Fibroblast of skin of scalp (primary cell): ENCODE data around the gene PLEKHA6.

Experiments used
- DNase-seq: peaks from one replicate; pipeline ENCODE4 v3.0.0-alpha.2; 2013

The PLEKHA6 gene

DNA sequence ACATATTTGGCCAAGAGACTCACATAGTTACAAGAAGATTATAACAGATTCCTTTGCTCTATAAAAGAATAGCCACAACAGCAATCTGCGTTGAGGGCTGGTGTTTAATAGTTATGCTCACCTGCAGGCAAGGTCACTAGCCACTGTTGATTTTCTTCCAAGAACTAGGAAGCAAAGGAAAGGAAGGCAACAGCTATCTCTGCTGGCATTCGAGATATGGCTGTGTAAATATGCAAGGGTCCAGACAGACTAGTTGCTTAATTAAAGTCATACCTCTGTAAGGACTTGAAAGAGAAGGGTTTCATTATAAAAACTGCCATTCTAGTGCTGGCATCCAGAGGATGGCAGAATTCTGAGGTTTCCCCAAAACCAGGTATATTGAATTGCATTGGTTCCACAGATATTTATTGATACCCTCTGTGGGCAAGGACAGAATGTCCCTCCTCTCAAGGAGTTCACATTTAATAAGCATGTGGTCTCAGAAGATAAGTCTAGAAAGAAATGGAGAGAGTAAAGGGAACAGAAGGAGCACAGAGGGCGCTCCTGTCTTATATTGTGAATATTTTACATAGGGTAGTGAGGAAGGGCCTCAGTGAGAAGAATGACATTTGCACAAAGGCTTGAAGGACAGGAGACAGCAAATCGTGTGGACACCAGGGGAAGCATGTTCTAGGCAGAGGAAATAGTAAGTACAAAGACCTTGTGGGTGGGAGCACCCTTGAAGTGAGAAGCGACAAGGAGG, 23.6 kb upstream of the PLEKHA6 start:
- no peak for DNase-seq

DNA sequence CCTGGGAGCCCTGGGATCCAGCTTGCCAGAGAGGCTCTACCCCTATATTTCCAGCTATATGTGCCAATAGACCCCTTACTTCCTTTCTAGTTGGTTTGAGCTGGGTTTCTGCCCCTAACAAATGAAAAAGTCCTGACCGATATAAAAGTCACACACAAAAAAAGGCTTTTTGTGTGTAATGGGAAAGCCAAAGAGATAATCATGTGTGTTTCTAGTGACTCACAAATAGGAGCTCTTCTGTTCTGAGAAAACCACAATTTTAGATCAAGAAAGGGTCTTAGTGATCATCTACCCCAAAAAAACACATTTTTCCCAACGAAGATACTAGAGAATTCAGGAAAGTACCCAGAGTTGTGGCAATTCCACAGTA, 23.0 kb upstream of the PLEKHA6 start:
- DNase-seq = no peak

DNA sequence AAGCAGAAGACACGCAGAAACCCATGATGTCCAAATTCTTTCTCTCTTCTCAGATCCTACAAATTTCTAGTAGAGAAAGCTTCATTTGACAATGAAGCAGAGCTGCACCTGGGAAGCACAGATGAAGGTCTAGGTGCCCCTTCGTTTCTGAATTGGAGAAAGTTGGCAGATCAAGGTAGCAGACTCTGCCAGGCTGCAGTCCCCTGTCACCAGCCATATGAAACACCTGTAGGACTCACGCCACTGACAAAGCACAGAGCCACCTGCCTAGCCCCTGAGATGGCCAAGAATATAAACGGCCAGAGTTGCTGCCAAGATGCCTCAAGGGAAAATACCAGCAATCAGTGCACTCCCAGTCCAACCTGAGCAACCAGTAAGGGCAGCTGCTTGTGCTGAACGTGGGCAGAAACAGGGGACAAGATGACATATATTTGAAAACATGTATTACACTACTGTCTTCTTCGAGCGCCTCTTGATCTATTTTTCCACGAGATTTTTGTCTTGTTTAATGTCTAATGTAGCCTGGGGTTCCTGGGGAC, 20.6 kb upstream of the PLEKHA6 start:
- no peak for DNase-seq

DNA sequence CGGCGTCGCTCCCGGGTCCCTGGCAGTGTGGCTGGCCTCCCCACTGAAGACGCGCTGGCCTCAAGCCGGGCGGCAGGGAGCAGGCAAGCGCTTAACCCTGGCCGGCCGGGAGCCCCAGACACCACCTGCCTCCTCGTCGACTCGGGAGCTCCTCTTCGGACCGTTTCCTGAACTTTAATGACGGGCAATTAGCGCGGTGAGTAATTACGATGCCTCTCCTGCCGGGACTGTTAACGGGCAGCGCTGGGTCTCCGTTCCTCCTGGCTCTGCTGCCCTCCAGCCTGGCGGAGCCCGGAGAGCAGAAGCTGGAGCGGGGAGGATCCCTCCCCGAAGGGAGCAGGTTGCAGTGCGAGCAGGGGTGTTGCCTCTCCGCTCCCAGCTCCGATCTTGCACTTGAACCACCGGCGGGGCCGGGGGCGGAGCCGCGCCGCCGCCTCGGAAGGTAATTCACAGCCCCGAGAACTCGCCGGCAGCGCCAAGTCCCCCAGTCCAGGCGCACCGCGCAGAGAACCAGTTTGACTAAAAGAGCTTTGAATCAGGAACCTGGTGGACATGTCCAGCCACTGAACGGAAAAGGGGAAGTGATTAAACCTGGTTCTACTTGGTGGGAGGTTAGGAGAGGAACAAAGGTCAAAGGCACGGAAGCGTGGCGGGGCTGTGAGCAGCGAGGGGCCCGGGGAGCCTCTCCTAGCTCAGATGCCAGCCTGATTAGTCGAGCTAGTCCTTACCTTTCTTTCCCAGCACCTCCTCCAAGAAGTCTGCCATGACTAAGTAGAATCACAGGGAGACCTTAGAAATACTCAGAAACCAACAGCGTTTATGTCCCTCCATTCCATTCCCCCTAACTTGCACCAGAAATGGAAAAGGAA, 18.3 kb upstream of the PLEKHA6 start:
- DNase-seq = no peak

DNA sequence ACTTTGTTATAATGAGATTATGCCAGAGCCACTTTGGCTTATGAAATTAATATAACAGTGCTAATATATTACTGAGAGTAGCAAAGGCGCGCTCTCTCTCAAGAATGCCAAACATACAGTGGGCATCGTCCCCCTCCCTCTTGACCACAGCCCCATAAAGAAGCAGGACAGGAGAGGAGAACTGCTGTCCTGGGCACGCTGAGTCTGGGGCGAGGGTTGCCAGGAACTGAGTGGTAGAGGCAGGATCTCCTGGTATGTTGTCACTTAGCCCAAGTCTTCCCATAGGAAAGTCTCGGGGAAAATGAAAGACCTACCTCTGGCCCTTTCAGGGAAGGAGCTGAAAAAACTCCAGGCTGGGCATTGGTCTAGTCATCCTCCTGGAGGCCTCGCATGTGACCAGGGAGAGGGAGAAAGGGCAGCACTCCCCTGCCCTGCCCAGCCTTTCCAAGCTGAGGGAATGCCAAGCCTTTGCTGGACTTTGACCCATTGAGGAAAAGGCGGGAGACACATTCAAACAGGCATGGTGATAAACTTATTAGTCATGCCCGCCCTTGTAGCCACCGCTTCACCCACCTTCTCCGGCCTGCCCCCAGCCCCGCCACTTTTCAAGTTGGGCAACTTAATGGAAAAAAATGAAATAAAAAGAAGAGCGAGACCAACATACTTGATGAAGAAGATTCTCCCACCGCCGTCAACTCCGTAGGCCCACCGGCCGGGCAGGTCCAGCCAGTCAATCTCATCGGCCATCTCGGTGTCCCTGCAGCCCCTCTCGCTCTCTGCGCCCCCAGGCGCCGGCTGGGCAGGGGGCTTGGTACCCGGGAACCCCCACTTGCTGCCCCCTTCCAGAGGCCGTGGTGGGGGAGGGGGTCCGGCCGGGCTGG, 17.4 kb upstream of the PLEKHA6 start:
- no peak for DNase-seq

DNA sequence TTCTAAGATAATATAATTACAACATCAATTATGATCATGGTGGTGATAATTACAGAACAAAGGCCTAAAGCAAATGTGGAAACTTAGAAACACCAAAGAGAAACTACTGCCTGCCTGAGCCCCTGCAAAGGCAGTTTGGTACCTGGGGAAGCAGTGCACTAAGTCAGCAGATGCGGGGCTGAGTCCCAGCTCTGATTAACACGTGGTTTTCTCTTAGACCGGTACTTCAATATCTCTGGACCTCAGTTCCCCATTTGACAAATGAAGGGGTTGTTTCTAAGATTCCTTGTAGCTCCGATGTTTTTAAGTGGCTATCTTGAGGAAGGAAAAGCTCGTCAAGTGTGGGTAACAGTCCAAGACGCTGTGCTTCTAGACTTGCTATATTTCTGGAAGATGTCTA, 16.7 kb upstream of the PLEKHA6 start:
- no peak for DNase-seq

DNA sequence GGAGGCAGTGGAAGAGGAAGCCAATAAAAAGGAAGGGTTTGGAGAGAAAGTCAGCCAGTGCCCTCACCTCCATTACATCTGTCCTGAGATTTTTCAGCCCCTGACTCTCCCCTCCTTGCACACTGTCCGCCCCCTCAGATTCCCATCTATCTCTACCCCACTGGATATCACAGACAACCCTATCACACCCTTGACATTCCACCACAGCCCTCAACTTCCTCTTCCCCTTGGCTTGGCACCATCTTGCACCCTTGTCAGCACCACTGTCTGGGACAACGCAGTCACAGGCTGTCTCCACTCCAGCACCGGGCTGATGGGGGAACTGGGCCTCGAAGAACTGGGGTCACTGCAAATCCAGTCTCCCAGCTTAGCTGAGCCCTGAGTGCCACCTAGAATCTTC, 14.2 kb upstream of the PLEKHA6 start:
- no peak for DNase-seq

DNA sequence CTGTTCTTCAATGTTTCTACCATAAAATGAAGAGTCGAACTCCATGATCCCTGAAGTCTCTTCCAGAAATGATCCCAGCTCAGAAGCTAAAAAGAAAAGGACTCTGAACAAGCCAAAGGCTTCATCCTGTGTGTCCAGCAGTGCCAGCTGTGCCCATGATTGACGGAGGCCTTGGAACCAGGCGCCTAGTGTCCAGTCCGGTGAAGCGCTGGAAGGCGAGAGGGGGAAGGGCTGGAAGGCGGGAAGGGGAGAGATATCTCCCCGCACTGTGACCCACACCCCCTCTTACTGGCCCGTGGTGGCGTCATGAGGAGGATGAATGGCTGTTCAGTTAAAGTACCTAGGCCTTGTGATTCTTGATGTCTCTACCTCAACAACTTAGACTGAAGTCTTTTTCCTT, 10.4 kb upstream of the PLEKHA6 start:
- DNase-seq = no peak

DNA sequence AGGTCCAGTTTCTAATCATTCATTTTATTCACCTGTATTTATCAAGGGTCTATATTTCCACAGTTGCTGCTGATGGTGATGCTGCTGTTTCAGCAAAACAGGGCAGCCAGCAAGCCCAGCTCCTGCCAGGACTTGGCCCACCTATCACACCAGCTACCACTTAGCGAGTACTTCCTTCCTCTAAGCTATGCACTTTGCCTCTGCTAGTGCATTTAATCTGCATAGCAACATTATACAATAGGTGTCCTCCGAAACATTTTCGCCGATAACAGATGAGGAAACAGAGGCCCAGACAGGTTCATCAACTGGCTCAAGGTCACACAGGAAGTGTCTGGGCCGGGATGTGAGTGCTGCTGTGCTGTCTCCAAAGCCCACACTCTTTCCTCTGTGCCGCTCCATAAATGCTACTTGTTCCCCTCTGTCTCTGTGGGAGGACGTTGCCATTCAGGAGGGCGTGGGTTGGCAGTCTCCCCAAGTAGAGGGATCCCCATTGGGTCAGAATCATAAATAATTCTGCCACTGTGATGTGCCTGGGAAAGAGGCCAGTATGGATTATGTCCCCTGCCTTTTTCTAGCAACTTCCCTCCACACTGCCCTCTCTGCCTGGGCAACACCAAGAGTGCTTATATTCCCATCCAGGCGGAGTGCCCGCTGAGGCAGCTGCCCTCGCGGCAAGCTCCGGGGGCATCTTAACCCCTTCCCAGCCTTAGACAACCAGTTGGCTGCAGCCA, 9.4 kb upstream of the PLEKHA6 start:
- no peak for DNase-seq

DNA sequence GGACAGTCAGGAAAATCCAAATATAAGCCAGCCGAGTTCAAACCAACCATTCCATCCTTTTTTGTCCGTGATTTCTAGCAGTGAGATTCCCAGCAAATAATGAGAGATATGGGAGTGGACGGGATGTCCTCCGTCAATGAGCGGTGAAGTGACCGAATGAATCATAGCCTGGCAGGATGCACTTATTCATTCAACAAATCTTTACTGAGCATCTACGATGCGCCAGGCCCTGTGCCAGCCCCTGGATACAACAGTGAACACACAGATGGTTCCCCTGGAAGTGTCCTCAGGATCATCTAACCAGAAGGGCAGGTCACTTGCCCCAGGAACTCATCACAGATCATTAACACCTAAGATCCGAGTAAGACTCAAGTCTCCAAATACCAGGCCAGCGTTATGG, 8.2 kb upstream of the PLEKHA6 start:
- DNase-seq = no peak

DNA sequence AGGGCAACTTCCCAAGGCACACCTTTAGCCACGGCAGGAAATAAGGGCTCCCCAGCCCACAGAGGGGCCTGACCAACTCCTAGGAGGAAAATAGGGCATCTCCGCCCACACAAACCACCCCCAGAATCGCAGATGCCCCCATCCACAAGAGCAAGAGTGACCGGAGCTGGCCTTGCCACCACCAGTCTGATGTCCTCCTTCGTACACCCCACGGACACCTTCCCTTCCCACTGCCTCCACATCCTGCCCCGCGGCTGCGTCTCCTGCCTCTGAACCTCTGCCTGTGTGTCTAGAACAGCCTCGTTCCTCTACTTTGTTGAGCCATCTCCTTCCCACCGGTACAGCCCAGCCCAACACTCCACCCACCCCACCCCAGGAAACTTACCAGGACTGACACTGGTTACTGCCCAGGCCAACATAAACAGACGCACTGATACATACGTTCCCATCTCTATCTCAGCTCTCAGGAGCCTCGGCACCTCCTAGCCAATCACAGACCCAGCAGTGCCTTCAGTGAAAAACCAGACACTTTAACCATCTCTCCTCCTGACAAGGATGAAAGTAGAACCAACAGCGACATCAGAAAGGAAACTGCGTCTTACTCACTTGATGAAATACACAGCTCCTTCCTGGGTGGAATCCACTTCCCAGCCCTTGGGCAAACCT, 7.6 kb upstream of the PLEKHA6 start:
- DNase-seq = no peak

DNA sequence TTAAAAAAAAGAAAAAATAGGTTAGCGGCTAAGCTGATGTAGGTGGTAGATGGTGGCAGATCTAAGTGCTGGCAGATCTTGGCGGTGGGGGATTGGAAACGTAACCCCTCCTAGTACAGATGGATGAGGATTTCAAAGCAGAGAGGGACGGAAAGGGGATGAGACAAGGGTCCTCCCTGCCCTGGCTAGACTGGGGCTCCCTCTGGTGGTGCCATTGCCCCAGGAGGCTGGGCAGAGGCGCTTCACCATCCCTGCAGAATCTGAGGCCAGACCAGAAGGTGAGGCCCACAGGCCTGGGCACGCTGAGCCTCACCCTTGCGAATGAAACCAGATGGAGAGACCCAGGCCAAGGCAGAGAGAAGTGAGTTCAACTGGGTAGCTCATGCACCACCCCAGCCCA, 7.0 kb upstream of the PLEKHA6 start:
- no peak for DNase-seq

DNA sequence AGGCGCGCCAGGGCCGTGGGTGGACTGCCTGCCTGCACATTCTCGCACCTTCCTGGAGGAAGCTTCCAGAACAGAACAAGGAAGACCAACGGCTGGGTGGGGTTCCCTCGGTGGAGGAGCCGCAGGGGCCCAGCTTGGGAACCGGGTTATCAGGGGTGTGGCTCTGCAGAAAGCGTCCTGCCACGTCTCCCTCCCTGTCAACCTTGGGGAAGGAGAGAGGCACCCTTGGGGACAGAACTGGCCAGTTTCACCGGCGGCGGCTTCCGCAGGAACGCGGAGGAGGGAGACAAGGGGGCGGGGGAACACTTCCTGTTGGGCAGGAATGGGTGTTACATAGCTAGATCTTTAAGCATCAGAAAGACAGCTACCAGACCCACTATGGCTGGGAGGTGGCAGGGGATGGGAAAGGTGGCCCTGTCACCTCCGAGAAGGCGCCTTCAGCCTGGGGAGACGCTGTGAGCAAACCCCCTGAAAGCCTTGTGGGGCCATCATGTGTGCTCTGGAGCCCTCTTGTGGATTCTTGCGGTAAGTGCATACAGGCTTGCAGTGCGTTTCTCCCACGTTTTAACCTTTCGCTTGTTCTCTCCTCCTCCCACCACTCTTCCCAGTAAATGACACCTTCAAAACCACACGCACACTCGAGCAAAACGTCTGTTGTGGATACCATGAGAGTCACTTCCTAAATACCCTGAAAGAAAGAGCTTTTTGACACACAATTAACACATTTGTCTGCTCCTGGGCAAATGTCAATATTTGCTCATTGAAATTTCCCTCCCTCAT, 3.8 kb upstream of the PLEKHA6 start:
- peak; percentile 69 for DNase-seq

DNA sequence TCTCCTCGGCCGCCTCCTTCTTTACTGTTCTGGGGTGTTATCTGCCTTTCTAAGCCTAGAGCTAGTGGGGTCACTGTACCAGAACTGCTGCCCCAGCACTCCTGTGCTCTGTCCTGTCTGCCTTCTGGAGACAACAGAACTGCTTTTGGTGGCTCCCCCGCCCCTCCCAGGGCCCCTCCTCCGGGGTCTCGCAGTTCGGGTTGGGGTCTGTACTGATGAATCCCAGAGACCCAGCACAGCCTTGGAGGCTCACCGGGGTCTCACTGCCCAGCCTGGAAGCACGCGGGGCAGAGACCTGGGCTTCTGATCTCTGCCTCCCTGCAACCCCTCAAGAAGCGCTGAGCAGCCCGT, 3.2 kb upstream of the PLEKHA6 start:
- no peak for DNase-seq

DNA sequence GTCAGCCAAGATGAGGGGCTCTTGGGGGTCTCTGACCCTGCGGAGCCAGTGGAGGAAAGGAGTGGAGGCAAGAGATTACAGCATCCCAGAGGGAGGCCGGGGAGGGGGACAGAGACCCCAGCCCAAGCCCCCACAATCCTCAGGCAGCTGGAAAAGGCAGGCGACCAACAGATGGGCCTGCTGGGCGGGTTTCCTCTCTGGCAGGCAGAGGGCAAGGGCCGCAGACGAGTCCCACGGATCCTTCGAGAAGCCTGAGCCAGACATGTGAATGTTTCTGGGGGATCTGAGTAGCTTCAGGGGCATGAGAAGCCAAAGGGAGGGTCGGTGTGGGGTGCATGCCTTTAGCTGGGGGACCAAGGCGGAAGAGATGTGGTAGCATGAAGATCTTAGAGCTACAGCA, 2.1 kb upstream of the PLEKHA6 start:
- DNase-seq = no peak

DNA sequence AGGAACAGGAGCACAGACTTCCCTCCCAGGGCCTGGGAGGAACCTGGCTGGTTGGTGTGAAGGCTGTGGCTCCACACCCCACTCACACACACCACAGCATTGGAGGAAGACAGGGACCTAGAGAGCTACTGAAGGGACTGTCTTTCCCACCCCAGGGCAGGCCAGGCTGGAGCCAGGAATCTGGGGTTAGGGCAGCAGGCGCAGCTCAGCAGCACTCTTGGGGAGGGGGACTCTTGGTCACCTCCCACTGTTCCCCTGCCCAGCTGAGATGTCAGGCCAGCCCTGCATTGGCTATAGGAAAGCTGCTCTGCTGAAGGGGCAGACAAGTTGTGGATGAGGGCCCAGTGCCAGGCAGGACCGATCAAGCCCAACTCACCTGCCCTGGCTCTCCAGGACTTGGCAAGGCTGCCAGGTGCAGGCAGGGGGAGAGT, 1.6 kb upstream of the PLEKHA6 start:
- DNase-seq = no peak

DNA sequence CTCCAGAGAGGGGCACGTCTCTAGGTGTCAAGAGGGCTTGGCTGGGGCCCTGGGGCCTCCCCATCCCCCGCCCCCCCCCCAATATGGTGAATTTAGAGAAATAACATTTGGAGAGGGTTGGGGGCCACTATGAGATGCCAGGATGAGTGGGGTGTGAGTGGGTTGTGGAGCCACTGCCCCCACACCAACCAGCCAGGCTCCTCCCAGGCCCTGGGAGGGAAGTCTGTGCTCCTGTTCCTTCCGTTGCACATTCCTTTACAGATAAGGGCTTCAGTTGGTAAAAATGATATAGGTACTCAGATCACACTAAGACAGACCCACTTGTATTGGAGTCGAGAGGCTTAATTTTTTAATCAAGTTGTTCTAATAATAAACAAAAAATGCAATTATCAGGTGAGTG, 585 bp upstream of the PLEKHA6 start:
- no peak for DNase-seq

DNA sequence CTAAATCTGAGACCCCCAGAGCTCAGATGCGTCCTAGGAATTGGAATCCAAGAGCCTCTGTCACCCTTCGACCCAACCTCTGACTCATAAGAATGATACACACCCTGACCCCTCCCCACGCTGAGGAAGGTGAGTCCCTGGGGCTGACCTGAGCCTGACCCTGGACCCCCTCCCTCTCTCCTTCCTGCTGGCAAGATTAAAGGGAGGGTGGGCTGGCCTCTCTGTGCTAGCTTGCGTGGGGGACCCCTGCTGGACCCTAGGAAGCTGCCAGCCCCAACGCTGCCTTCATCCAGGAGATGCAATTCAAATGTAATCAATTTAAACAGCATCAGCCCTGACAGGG, 627 bp downstream of the PLEKHA6 start:
- no peak for DNase-seq

DNA sequence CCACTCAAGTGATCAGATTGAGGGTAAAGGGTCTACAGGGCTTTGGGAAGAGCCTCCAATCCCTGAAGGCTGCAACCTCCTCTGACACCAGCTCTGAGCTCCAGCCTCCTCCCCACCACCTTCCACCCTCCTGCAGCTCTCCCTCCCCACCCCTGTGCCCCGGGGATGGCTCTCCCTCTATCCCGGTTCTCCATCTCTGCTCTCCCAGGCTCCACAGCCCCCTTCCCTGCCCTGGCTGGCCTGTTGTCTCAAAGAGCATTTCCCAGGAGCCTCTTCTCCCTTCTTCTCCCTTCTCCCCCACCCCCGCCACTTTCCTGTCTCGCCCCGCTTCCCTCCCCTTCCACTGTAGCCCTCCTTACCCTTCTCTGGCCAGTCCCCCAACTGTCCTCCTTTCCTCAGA, 1.1 kb downstream of the PLEKHA6 start:
- no peak for DNase-seq

DNA sequence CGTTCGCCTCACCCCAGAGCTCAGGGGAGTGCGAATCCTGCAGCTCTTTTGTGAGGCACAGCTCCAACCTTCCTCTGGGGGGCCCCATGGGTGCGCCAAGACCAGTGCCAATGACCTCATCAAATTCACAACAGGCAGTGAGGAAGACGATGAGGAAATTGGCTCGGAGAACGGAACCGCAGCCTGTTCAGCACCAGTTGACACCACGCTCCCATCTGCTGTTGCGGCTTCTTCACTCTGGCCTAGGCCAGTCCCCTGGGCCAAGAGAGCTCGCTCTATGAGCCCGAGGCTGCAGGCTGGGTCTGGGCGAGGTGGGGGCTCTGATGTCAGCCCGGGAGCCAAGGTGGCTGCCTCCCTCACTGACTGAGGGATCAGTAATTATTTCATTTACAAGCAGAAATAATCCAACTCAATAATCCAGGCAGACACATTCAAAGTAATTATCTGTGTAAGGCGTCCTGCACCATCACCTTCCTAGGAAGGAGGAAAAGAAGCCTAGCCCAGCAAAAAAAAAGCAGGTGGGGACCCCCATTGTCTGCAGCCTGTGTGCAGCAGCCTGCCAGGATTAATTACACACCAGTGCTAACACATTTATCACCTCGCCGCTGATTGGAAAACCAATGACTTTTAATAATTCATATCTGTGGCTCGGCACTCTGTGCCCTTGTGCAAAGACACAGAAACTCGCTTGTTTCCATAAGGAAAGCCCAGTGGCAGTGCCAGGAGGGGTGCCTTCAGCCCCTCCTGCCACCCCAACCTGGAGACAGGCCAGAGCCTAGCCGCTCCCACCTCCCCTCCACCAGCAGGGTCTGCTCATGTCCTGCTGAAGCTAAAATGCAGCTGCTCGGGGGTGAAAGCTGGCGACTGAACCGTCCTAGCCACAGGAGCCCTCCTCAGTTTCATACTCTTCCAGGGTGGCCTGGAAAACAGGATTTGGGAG, 1.9 kb downstream of the PLEKHA6 start:
- DNase-seq = no peak
